Inferior parietal cortex (tissue), 1 donor: ENCODE results near the gene TIE1.
"Not testable (repeated sequence)": the region's sequence is repeated elsewhere in the genome, so short reads cannot be mapped to it uniquely, and the experiment has no call there.

ENCODE experiments used
- DNase-seq: peaks from one replicate; pipeline ENCODE4 v3.0.0-alpha.2; 2016; ENCODE audit errors: extremely low spot score

Gene TIE1

DNA sequence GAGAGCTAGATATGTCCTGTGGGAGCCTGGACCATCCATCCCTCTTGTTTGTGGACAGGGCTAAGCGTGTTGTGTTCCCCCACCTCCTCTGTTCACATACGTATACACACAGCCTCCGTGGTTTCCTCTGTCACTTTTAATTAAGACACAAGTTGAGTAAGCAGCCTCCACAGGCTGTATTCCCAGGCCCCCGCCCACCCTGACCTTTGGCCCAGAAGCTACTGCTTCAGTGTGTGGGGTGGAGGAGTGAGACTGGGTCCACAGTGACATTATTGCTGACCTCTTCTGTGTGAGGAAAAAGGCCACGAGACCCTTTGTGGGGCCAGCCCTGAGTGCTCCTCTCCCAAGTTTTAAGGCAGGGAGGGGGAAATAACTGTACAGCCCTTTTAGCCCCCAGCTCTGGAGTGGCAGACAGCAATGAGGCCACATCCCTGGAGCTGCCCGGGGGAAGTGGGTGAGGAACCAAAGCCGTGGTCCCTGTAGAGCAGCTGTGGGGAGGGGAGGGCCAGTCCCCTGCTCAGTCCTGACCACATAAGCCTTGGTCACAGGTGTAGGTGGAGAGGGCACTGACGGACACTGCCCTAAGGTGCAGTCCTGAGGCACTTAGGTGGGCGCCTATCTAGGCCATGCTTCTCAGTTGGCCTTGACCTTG lies 62.6 kb downstream of the TIE1 start:
- no peak for DNase-seq

- no peak for DNase-seq
These were observed 63.2 kb downstream of the TIE1 start for GRCh38 chr1:43363935-43364525.

GRCh38 chr1:43365678-43366077 lies 64.9 kb downstream of the TIE1 start:
- DNase-seq = no peak

DNA sequence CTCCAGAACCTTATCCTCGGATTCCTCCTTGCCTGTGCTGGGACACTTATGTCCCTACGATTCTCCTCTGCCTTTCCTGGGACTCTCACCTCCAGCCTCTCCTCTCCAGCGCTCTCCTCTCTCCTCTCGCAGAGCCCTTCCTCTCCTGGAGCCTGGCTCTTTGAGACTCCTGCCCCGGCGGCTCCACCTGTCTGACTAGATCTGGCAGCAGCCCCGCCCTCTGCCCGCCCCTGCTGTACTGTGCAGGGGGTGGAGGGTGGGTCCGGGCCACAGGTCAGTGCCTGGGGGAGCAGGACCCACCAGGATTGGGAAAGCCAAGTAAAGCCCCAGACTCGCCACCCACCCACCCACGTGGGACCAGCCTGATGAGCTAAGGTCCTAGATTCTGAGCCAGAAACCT lies 65.4 kb downstream of the TIE1 start:
- DNase-seq = no peak

GRCh38 chr1:43366601-43367025 lies 65.8 kb downstream of the TIE1 start:
- DNase-seq = no peak

GRCh38 chr1:43367026-43367903 lies 66.5 kb downstream of the TIE1 start:
- DNase-seq = no peak

DNA sequence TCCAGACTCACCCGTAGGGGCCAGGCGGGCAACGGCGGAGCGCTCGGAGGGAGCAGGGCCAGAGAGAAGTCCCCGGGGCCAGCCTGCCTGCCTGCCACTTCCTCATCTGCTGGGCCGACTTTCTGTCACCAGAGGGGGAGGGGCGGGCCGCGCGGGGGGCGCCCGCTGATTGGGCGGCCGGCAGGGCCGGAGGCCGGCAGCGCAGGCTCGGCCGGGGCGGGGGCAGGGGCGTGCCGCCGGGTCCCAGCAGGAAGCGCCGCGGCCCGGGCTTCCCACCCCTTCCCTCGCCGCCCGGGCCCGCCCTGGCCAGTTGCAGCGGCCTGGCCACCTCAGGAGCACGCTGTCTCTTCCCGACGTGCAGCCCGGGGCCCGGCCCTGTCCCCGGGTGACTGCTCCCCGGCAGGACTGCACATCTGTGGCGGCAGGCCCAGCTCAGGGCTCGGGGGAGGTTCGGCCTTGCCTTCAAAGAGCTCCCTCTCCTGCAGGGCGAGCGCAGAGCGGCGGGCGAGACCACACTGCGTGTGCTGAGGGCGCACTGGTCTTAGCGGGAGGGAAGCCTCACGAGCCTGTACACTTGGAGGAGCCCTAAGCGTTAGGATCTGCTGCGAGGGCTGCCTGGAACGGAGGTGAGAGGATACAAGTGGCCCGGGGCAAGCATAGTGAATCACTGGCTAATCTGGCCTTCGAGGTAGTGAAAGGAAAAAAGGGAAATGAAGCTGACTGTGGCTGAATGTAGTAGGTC lies 67.3 kb downstream of the TIE1 start, which contains the start of gene ELOVL1:
Gene ELOVL1, minus strand, starts transcription at position 108 of the 742 bp plus-strand sequence. CDS start 2,402 bp downstream, outside the sequence.
- DNase-seq = peak; percentile 70

DNA sequence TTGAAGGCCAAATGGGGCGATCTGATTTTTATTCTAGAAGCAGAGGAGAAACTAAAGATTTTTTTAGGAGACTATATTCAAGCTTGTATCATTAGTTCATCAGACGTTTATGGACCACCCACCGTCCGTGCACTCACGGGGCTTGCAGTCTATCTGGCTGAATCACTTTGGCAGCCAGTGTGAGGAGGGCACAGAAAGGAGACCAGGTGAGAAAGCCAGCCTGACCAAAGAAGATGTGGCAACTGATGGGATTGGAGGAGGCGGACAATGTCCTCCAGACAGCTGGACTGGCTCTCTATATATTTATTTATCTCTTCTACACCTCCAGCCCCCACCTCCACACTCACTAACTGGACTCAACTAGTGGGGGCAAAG lies 67.9 kb downstream of the TIE1 start:
- DNase-seq = no peak

GRCh38 chr1:43369779-43370178 lies 69.0 kb downstream of the TIE1 start:
- not testable (repeated sequence) for DNase-seq

- DNase-seq = no peak
These were observed 69.8 kb downstream of the TIE1 start for GRCh38 chr1:43370564-43370963.

GRCh38 chr1:43372172-43372571 lies 71.4 kb downstream of the TIE1 start:
- no peak for DNase-seq
